Measurements from ENCODE around the gene NCAM2.

Gene NCAM2

DNA sequence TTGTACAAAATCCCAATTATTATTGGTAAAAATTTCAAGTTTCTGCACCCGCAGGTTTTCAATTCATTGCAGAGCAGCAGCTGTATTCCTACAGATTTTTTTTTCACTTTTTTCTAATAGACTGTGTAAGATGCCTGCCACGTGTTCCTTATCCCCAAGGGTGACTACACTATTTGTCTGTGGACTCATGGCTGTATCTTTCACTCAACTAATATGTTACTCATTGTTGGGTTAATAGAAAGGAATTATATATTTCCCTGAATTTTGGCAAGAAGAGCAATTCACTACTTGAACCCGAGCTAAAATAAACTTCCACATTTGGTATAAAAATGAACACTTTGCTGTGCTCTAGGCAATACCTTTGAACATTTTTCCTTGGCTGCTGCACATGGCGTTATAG lies 158.7 kb downstream of the NCAM2 start:
- TF ChIP-seq, protein P1, sequence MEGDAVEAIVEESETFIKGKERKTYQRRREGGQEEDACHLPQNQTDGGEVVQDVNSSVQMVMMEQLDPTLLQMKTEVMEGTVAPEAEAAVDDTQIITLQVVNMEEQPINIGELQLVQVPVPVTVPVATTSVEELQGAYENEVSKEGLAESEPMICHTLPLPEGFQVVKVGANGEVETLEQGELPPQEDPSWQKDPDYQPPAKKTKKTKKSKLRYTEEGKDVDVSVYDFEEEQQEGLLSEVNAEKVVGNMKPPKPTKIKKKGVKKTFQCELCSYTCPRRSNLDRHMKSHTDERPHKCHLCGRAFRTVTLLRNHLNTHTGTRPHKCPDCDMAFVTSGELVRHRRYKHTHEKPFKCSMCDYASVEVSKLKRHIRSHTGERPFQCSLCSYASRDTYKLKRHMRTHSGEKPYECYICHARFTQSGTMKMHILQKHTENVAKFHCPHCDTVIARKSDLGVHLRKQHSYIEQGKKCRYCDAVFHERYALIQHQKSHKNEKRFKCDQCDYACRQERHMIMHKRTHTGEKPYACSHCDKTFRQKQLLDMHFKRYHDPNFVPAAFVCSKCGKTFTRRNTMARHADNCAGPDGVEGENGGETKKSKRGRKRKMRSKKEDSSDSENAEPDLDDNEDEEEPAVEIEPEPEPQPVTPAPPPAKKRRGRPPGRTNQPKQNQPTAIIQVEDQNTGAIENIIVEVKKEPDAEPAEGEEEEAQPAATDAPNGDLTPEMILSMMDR (IDR thresholded peaks at IDR 0.05; ENCODE audit: low read depth, low read length, missing control alignments), result no peak
- no peak for DNase-seq (ENCODE audit: extremely low read depth, low read depth)
- H3K4me3 ChIP-seq (replicated peaks; ENCODE audit: low read depth, low read length), result no peak overlapping the region

DNA sequence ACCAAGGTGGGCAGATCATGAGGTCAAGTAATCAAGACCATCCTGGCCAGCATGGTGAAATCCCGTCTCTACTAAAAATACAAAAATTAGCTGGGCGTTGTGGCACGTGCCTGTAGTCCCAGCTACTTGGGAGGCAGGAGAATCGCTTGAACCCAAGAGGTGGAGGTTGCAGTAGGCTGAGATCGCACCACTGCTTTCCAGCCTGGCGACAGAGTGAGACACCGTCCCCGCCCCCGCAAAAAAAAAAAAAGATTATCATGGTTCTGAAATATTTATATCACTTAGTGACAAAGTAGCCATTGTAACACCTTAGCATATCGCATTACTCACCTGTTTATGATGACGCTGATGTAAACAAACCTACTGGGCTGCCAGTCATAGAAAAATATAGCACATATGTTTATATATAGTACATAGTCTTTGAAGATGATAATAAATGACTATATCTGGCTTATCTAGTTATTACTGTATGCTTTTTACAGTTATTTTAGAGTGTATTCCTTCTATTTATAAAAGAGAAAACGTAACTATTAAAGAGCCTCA lies 160.2 kb downstream of the NCAM2 start:
- H3K4me3 ChIP-seq (replicated peaks; ENCODE audit: low read depth, low read length), result no peak overlapping the region
- no peak for DNase-seq (ENCODE audit: extremely low read depth, low read depth)
- TF ChIP-seq, protein P1 (IDR thresholded peaks at IDR 0.05; ENCODE audit: low read depth, low read length, missing control alignments), result no peak

DNA sequence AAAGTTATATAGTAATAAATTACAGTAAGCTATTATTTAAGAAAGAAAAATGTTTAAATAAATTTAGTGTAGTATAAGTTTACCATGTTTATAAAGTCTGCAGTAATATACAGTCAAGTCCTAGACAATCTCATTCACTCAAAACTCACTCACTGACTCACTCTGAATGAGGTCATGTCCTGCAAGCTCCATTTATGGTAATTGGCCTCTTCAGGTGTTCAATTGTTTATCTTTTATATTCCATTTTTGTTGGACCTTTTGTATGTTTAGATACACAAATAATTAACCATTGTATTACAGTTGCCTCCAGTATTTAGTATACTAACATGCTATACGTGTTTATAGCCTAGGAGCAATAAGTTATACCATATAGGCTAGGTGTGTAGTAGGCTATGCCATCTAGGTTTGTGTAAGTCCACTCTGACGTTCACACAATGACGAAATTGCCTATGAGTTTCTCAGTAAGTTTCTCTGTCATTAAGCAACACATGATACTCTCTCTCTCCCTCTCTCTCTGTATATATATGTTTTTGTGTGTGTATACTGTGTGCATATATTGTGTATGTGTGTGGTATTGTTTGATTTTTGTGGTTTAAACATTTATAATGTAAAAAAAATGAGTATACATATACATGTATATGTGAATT lies 161.2 kb downstream of the NCAM2 start:
- TF ChIP-seq, protein P1 (IDR thresholded peaks at IDR 0.05; ENCODE audit: low read depth, low read length, missing control alignments), result no peak
- H3K4me3 ChIP-seq (replicated peaks; ENCODE audit: low read depth, low read length), result no peak overlapping the region
- DNase-seq (ENCODE audit: extremely low read depth, low read depth), result no peak

DNA sequence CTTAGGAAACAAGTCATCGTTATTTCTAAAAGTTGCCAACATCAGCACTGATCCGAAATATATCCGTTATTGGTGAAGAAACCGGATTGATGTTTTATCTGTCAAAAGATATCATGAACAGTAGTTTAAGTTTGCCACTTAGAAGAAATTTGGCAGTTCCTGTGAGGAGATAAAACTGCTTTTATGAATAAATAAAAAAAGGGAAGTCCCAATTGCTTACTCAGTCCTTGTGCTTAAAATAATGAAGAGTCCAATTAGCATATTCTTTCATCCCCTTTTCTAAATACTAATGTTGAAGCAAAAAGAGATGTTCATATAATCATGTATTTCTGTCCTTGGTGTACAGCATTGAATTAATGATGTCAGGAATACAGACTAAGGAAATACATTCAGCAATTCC lies 164.6 kb downstream of the NCAM2 start:
- H3K4me3 ChIP-seq (replicated peaks; ENCODE audit: low read depth, low read length), result no peak overlapping the region
- TF ChIP-seq, protein P1 (IDR thresholded peaks at IDR 0.05; ENCODE audit: low read depth, low read length, missing control alignments), result no peak

DNA sequence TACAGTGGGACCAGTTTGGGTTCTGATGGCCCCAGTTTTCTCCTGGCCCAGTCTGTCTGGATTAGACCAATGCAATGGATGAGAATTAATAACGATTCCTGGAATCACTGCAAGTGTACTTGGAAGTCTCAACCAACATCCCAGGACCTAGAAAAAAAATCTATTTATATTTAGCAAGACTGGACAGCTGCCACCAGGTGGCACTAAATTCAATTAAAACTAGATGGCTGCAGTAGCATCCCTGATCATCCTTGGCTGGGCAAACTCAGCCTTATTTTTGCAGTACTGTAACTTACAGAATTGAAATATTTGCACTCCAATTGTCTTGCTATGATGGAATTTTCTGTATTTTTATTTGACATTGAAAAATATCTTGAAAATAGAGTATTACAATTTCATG lies 165.7 kb downstream of the NCAM2 start:
- TF ChIP-seq, protein P1 (IDR thresholded peaks at IDR 0.05; ENCODE audit: low read depth, low read length, missing control alignments), result peak; percentile 51
- peak; percentile 22 for DNase-seq (ENCODE audit: extremely low read depth, low read depth)
- no peak overlapping the region for H3K4me3 ChIP-seq (replicated peaks; ENCODE audit: low read depth, low read length)

More for the DNA sequence above, 164.6 kb downstream of the NCAM2 start:
- no peak for DNase-seq (ENCODE audit: extremely low read depth, low read depth)

DNA sequence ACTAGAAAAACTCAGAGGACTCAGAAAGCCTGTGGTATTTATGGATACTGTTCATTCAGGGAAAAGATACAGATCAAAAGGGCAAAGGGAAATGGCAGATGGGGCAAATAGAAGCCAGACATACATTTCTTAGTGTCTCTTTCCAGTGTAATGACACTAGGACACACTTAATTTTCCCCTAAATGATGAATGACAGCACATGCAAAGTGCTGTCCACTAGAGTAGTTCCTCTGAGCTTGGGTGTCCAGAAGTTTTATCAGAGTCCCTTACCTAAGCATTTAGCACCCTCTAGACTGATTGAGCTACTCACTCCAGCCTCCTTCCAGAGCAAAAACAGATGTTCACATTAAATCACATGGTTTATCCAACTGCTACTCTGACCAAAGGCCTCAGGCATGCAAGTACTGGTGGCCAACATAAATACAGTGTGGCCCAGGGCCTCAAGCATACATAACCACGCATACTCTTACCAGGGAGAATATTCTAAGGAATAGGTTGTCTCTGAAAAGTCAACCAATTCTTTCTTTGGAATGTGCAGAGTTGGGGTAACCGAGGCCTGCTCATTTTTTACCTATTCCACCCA lies 166.9 kb downstream of the NCAM2 start:
- DNase-seq (ENCODE audit: extremely low read depth, low read depth), result peak; percentile 59
- TF ChIP-seq, protein P1 (IDR thresholded peaks at IDR 0.05; ENCODE audit: low read depth, low read length, missing control alignments), result no peak
- H3K4me3 ChIP-seq (replicated peaks; ENCODE audit: low read depth, low read length), result no peak overlapping the region
